Endothelial cell of umbilical vein (primary cell): ENCODE measurements around the gene GSG1L. TPM values are rescaled to one million over a fixed set of nuclear protein-coding genes. Genes with fewer than 3 reads are reported as not detected.

Experiments used
- BruUV-seq: library from RNA; stranded (reverse); fragments of 400-500 nt; replicated peaks from 2 replicates; lab custom pipeline; 2021; lab: Mats Ljungman, UMichigan
- CTCF ChIA-PET: fragments of 300-600, 350-600 bp; sonication (Branson Sonifier 250); formaldehyde crosslinking; loops from one replicate; lab custom pipeline; 2021; ENCODE audit warnings: antibody characterized with exemption, inconsistent platforms; lab: Charles Lee
- POLR2A ChIA-PET: fragments of 300-600, 350-600 bp; sonication (Branson Sonifier 250); formaldehyde crosslinking; loops from one replicate; lab custom pipeline; 2021; ENCODE audit warnings: antibody characterized with exemption, inconsistent platforms; lab: Charles Lee
- DNase-seq: peaks from one replicate; pipeline ENCODE4 v3.0.0-alpha.2; 2011; ENCODE audit warnings: low read depth, low spot score
- FAIRE-seq: peaks from 2 replicates; lab custom pipeline; 2011; peaks lifted over from hg19 to GRCh38; lab: Jason Lieb, UNC
- H2AFZ ChIP-seq: 2 replicates; pipeline ENCODE4 v1.6.0; 2012; ENCODE audit warnings: low read depth, low read length, control low read depth, inconsistent platforms
- H3K27ac ChIP-seq: 2 replicates; pipeline ENCODE4 v1.5.1; 2011; ENCODE audit warnings: low read depth, mild to moderate bottlenecking, control low read depth, low read length, moderate library complexity; ENCODE audit not compliant: insufficient read depth
- H3K27me3 ChIP-seq, 2 experiments: 2 replicates each; pipeline versions ENCODE4 v1.6.0 to v1.6.1; 2011; ENCODE audit warnings: low read length in 2 of 2, mixed read lengths in 1 of 2; ENCODE audit not compliant: control insufficient read depth in 2 of 2, insufficient read depth in 2 of 2
- H3K36me3 ChIP-seq, 2 experiments: 2 replicates in 1 of 2; 3 replicates in 1 of 2; pipeline ENCODE4 v1.5.1; 2011; ENCODE audit warnings: low read length in 2 of 2, mild to moderate bottlenecking in 1 of 2, moderate library complexity in 1 of 2; ENCODE audit not compliant: control insufficient read depth in 2 of 2, insufficient read depth in 2 of 2; ENCODE audit errors: extremely low read depth in 1 of 2
- H3K4me1 ChIP-seq: 3 replicates; pipeline ENCODE4 v1.5.1; 2011; ENCODE audit warnings: mild to moderate bottlenecking, low read length; ENCODE audit not compliant: control insufficient read depth, insufficient read depth; ENCODE audit errors: extremely low read depth
- H3K4me2 ChIP-seq: 2 replicates; pipeline ENCODE4 v1.6.1; 2011; ENCODE audit warnings: low read length, control low read depth, mixed read lengths; ENCODE audit not compliant: insufficient read depth
- H3K4me3 ChIP-seq, 3 experiments: fragments of 200-600 bp in 1 of 3; sonication (generic), shearing (Covaris generic) in 1 of 3; replicated peaks in 1 of 3; 2 replicates each; pipeline ENCODE4 v1.5.1; 2011 to 2016; ENCODE audit warnings: control low read depth in 3 of 3, low read length in 3 of 3, mild to moderate bottlenecking in 2 of 3, inconsistent platforms in 1 of 3, low read depth in 1 of 3, moderate library complexity in 1 of 3; ENCODE audit not compliant: insufficient read depth in 1 of 3
- H3K79me2 ChIP-seq: 2 replicates; pipeline ENCODE4 v1.6.0; 2012; ENCODE audit warnings: low read length, inconsistent platforms; ENCODE audit not compliant: control insufficient read depth, insufficient read depth
- H3K9ac ChIP-seq: replicated peaks from 2 replicates; pipeline ENCODE3; 2011; ENCODE audit warnings: low read length, control low read depth; ENCODE audit not compliant: insufficient read depth; ENCODE audit errors: extremely low read depth
- H3K9me1 ChIP-seq: replicated peaks from 3 replicates; pipeline ENCODE4 v1.6.0; 2011; ENCODE audit warnings: mild to moderate bottlenecking, low read length; ENCODE audit not compliant: control insufficient read depth, insufficient read depth; ENCODE audit errors: extremely low read depth
- H3K9me3 ChIP-seq: replicated peaks from 2 replicates; pipeline ENCODE4 v1.5.1; 2012; ENCODE audit warnings: low read length, inconsistent platforms; ENCODE audit not compliant: control insufficient read depth, insufficient read depth
- H4K20me1 ChIP-seq: replicated peaks from 2 replicates; pipeline ENCODE3; 2011; ENCODE audit warnings: mild to moderate bottlenecking, low read length; ENCODE audit not compliant: control insufficient read depth, insufficient read depth; ENCODE audit errors: extremely low read depth
- JUN ChIP-seq: IDR thresholded peaks from 2 replicates; pipeline ENCODE4 v1.6.1; 2011; ENCODE audit warnings: borderline replicate concordance, low read depth; ENCODE audit not compliant: insufficient read length, insufficient read depth
- MAX ChIP-seq: IDR thresholded peaks from 2 replicates; pipeline ENCODE4 v1.6.1; 2011; ENCODE audit not compliant: insufficient read depth, insufficient read length
- MYC ChIP-seq: IDR thresholded peaks from one replicate; pipeline ENCODE4 v1.6.1; 2011; ENCODE audit warnings: mild to moderate bottlenecking, low read depth, low read length
- POLR2A ChIP-seq: IDR thresholded peaks from 2 replicates; pipeline ENCODE4 v1.6.1; 2012; ENCODE audit warnings: low read depth, mild to moderate bottlenecking, control low read depth, low read length
- POLR2AphosphoS5 ChIP-seq: IDR thresholded peaks from 2 replicates; pipeline ENCODE4 v1.6.1; 2012; ENCODE audit warnings: low read depth, mild to moderate bottlenecking, control low read depth, low read length, moderate library complexity; ENCODE audit not compliant: insufficient read depth
- dilution Hi-C: fragments of 300-500 bp; cut with MboI; formaldehyde crosslinking; loops from one replicate; pipeline ENCODE4 v1.15.0; 2019; ENCODE audit warnings: low sequenced_read_pairs; ENCODE audit not compliant: extremely low pct_ligation_motif_present
- intact Hi-C: fragments of 100-400 bp; cut with micrococcal nuclease; formaldehyde crosslinking; loops from one replicate; pipeline ENCODE4 v1.10.0; 2022
- polyA plus RNA-seq, 4 experiments: library from polyadenylated mRNA; depleted of rRNA in 3 of 4; stranded (reverse) in 3 of 4; unstranded in 1 of 4; fragments of >200 nt; gene quantifications; 2 replicates each; pipeline versions ENCODE4 v1.2.1 to v1.2.3, GENCODE V29; 2011 to 2012; ENCODE audit warnings: missing spikeins in 1 of 4
- total RNA-seq: library from RNA; stranded (reverse); gene quantifications from 2 replicates; pipeline ENCODE4 v1.2.3, GENCODE V29; 2021
- TF ChIP-seq, protein P1 (sequence below), 2 donors: IDR thresholded peaks; 1 replicate in 1 of 2; 2 replicates in 1 of 2; pipeline ENCODE4 v1.5.1; 2011; ENCODE audit warnings: low read length in 2 of 2, mild to moderate bottlenecking in 2 of 2, moderate library complexity in 2 of 2, control low read depth in 1 of 2, inconsistent platforms in 1 of 2, low read depth in 1 of 2; ENCODE audit not compliant: insufficient read depth in 1 of 2; ENCODE audit errors: extremely low read depth in 1 of 2

The GSG1L gene
- total and polyA plus RNA-seq, 2 donors (not counting 3 experiments of a cell fraction or from before 2014, with no cell fraction given), result 0.06 TPM; not detected in 1

GRCh38 chr16:27793249-27793622 is 270.3 kb downstream of the GSG1L start:
- Histone ChIP-seq H3K9ac (no peak overlapping the region), H3K27ac (no peak overlapping the region), H3K9me3 (no peaks in the 10 kb centered on the region), H3K4me2 (no peak overlapping the region), H2AFZ (no peak overlapping the region), H3K36me3 (no peaks in the 10 kb centered on the region), H3K9me1 (no peaks in the 10 kb centered on the region), H3K4me3 (no peak overlapping the region), H3K27me3 (no peaks in the 10 kb centered on the region), H3K79me2 (no peaks in the 10 kb centered on the region), H4K20me1 (no peaks in the 10 kb centered on the region), H3K4me1 (no peaks in the 10 kb centered on the region)
- FAIRE-seq (no peak), DNase-seq (no peak)
- ChIA-PET CTCF (no interaction called here), POLR2A (no interaction called here)
- dilution Hi-C loops, result no loop called here
- TF ChIP-seq MAX (no peak), POLR2AphosphoS5 (no peak), JUN (no peak), MYC (no peak), POLR2A (no peak)
- TF ChIP-seq, protein P1, sequence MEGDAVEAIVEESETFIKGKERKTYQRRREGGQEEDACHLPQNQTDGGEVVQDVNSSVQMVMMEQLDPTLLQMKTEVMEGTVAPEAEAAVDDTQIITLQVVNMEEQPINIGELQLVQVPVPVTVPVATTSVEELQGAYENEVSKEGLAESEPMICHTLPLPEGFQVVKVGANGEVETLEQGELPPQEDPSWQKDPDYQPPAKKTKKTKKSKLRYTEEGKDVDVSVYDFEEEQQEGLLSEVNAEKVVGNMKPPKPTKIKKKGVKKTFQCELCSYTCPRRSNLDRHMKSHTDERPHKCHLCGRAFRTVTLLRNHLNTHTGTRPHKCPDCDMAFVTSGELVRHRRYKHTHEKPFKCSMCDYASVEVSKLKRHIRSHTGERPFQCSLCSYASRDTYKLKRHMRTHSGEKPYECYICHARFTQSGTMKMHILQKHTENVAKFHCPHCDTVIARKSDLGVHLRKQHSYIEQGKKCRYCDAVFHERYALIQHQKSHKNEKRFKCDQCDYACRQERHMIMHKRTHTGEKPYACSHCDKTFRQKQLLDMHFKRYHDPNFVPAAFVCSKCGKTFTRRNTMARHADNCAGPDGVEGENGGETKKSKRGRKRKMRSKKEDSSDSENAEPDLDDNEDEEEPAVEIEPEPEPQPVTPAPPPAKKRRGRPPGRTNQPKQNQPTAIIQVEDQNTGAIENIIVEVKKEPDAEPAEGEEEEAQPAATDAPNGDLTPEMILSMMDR (IDR thresholded peaks at IDR 0.05; ENCODE audit: extremely low read depth in 1 of 2, insufficient read depth in 1 of 2, low read depth in 1 of 2, low read length in 2 of 2), result no peak
- intact Hi-C loops, result no loop called here
- BruUV-seq, result no TSS peak
